Astrocyte of the hippocampus (primary cell): Measurements from ENCODE around the gene GRK1.

Experiments
- DNase-seq: peaks from one replicate; pipeline ENCODE4 v3.0.0; 2011; ENCODE audit warnings: low read depth, low spot score

GRK1 gene

GRCh38 chr13:113775451-113776145 lies 108.6 kb downstream of the GRK1 start:
- DNase-seq, result no peak

- no peak for DNase-seq
Measured at GRCh38 chr13:113776231-113777125, 109.5 kb downstream of the GRK1 start.

GRCh38 chr13:113777311-113778260 lies 110.6 kb downstream of the GRK1 start:
- DNase-seq, result peak; percentile 61

GRCh38 chr13:113781571-113781970 lies 114.6 kb downstream of the GRK1 start:
- DNase-seq, result no peak

GRCh38 chr13:113782472-113782871 lies 115.5 kb downstream of the GRK1 start:
- DNase-seq, result no peak

GRCh38 chr13:113783200-113783881 lies 116.3 kb downstream of the GRK1 start:
- DNase-seq, result no peak

GRCh38 chr13:113783966-113784644 lies 117.1 kb downstream of the GRK1 start:
- DNase-seq, result no peak

- no peak for DNase-seq
Measured at GRCh38 chr13:113784645-113785024, 117.6 kb downstream of the GRK1 start.

- DNase-seq, result peak; percentile 64
Measured at GRCh38 chr13:113785051-113786010, 118.3 kb downstream of the GRK1 start.

GRCh38 chr13:113786262-113786841 lies 119.3 kb downstream of the GRK1 start:
- no peak for DNase-seq
